ENCODE data around the gene SUN5. TPM values are rescaled to one million over a fixed set of nuclear protein-coding genes. Genes with fewer than 3 reads are reported as not detected.

SUN5 gene
- total RNA-seq, 1 donor: not detected

DNA sequence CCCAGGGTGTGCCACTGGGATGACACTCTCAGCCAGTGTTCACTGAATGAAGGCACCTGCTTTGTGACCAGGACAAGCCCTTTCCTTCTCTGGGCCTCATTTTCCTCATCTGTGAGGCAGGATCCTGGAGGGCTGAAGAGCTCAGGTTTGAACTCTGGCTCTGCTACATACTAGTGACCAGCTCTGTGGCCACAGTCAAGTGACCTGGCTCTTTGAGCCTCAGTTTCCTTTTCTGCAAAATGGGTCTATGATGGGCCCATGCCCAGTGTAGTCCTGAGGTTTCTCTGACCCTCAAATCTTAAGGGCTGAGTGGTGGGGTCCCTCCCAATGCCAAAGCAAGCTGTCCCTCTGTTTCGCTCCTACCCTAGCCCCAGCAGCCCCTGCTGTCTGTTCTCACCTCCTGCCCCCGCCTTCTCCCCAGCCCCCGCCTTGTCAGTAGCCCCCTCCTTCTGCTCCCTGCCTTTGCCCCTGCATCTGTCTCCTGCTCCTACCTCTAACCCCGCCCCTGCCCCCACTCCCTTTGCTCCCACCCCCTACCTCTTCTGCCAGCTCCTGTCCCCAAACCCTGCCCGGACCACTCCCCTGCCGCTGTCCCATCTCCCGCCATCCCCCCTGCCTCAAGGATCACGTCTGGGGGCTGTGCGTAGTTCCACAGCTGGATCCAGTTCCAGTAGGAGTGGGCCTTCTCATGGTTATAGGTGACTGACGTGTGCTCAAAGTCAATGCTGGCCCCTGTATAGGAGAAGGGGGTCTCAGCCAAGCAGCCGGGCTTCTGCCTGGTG, 17.0 kb downstream of the SUN5 start:
- no peak for DNase-seq (ENCODE audit: low read depth)
- H3K4me3 ChIP-seq (ENCODE audit: low read depth, low read length): no peak overlapping the region
- TF ChIP-seq, protein P1, sequence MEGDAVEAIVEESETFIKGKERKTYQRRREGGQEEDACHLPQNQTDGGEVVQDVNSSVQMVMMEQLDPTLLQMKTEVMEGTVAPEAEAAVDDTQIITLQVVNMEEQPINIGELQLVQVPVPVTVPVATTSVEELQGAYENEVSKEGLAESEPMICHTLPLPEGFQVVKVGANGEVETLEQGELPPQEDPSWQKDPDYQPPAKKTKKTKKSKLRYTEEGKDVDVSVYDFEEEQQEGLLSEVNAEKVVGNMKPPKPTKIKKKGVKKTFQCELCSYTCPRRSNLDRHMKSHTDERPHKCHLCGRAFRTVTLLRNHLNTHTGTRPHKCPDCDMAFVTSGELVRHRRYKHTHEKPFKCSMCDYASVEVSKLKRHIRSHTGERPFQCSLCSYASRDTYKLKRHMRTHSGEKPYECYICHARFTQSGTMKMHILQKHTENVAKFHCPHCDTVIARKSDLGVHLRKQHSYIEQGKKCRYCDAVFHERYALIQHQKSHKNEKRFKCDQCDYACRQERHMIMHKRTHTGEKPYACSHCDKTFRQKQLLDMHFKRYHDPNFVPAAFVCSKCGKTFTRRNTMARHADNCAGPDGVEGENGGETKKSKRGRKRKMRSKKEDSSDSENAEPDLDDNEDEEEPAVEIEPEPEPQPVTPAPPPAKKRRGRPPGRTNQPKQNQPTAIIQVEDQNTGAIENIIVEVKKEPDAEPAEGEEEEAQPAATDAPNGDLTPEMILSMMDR (IDR thresholded peaks at IDR 0.05; ENCODE audit: insufficient read depth, low read length): no peak

DNA sequence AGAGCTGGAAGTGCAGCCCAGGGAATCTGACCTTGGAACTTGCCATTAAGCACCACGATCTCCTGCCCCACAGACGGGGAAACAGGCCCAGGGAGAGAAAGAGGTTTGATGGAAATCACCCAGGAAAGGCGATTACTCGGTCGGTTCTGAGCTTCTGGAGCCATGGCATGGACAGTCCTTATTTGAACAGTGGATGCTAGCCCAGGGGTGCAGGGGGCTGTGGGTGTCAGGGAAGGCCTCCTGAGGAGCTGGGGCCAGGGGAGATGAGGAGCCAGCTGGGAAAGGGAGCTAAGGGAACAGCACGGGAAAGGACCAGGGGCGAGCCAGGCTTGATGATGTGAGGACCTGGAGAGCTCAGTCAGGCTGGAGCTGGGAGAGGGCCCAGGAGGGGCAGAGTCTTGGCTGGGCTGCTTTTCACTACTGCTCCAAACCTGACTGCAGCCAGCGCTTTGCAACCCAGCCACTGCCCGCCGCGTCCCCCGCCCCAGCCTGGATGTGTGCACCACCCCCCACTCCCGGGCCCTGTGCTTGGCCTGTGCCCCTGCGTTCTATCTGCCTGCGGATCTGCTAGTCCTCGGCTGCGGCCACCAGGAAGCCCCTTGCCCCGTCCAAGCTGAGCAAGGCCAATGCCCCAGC, 17.8 kb downstream of the SUN5 start:
- TF ChIP-seq, protein P1 (IDR thresholded peaks at IDR 0.05; ENCODE audit: insufficient read depth, low read length): no peak
- no peak overlapping the region for H3K4me3 ChIP-seq (ENCODE audit: low read depth, low read length)
- no peak for DNase-seq (ENCODE audit: low read depth)

DNA sequence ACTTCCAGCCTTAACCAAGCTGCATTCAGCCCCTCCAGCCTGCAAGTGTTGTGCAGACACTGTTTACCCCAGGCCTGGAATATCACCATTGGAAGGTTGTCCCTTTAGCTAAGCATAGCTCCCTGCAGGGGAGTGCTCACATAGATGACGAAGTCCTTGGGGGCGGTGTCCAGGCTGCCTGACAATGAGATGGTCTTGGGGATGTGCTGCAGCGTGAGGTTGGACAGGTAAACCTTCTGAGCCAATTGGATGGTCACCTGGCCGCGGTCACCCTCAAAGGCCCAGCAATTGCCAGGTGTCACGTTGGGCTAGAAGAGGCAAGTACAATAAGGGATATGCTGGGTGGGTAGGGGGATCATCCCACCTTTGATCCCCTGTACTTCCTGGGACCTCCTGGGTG, 18.6 kb downstream of the SUN5 start:
- TF ChIP-seq, protein P1 (IDR thresholded peaks at IDR 0.05; ENCODE audit: insufficient read depth, low read length): no peak
- no peak for DNase-seq (ENCODE audit: low read depth)
- no peak overlapping the region for H3K4me3 ChIP-seq (ENCODE audit: low read depth, low read length)

DNA sequence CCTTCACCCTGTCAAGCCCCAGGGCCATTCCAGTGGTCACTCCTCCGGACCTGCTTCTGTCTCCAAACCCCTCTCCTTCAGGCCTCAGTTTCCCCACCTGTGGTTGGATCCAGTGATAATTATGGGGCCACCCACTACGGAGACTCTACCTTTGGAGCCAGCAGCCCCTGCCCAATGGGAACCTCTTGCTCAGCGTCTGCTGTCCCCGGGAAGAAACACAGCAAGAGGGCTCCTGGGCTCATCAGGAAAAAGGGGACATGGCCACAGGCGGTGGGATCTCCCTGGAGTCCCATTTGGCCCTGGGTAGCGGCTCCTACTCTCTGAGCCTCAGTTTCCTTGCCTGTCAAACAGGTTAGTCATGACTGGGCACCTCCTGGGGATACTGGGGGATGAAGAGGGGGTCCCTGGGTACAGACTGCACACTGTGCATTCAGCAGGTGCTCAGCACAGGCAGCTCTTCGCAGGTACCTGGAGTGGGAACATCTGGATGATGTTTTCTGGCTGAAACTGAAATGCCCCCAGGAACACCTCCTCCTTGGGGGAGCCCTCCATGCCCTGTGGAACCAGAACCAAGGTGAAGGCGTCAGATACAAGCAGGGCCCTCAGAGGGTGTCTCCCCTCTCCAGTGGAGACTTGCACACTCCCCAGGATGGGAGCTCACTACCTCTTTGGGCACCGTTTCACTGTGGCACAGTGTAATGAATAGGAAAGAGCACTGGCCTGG, 19.4 kb downstream of the SUN5 start:
- DNase-seq (ENCODE audit: low read depth): no peak
- H3K4me3 ChIP-seq (ENCODE audit: low read depth, low read length): no peak overlapping the region
- TF ChIP-seq, protein P1 (IDR thresholded peaks at IDR 0.05; ENCODE audit: insufficient read depth, low read length): no peak

DNA sequence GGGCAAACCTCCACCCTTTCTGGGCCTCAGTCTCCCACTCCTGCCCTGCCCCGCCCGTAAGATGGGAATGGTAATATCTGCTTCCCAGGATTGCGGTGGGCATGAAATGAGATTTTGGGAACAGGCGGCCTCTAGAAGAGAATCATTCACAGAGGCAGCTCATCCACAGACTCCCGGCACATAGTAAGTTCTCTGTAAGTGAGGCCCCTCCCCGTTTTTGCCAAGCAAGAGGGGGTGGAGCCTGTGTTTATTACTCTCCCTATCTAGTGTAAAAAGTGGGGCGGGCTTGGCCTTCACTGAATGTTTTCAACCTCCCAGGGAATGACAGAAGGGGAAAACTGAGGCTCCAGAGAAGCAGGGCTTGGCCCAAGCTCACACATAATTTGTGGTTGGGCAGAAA, 20.0 kb downstream of the SUN5 start:
- DNase-seq (ENCODE audit: low read depth): no peak
- TF ChIP-seq, protein P1 (IDR thresholded peaks at IDR 0.05; ENCODE audit: insufficient read depth, low read length): no peak
- H3K4me3 ChIP-seq (ENCODE audit: low read depth, low read length): no peak overlapping the region

DNA sequence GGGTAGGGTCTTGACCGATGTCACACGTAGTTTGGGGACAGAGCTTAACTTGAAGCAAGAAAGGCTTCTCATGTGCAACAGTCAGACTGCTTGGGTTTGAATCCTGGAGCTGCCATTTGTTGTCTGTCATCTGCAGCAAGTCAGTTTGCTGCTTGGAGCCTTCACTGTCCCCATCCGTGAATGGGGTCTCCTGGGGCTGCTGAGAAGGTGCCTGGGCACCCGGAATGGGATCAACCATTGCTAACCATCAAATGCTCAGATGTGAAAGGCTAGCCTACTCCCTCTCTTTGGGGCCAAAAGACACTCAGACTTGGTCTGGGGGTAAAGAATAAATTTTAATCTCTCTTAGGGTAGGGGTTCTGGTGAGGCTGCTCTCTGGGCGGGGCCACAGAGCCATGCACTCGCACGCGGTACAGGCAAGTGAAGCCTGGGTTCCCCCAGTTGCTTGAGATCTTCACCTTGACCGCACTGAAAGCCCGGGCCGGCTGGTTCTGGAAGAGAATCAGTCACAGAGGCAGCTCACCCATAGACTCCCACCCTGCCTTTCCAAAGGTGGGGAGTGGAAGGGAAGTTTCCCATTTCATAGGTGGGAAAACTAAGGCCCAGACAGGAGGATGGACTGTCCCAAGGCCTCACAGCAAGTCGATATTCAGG, 20.6 kb downstream of the SUN5 start:
- no peak overlapping the region for H3K4me3 ChIP-seq (ENCODE audit: low read depth, low read length)
- TF ChIP-seq, protein P1 (IDR thresholded peaks at IDR 0.05; ENCODE audit: insufficient read depth, low read length): no peak
- no peak for DNase-seq (ENCODE audit: low read depth)
